Activated naive CD8-positive, alpha-beta T cell treated with anti-CD3 and anti-CD28 coated beads, Interleukin-2, amount 50 U/mL, for 16 hours (primary cell): ENCODE measurements around the gene ABLIM1.

Experiments
- DNase-seq: peaks from one replicate; pipeline ENCODE4 v3.0.0-alpha.2; 2020; ENCODE audit warnings: low read depth, low spot score

ABLIM1 gene

DNA sequence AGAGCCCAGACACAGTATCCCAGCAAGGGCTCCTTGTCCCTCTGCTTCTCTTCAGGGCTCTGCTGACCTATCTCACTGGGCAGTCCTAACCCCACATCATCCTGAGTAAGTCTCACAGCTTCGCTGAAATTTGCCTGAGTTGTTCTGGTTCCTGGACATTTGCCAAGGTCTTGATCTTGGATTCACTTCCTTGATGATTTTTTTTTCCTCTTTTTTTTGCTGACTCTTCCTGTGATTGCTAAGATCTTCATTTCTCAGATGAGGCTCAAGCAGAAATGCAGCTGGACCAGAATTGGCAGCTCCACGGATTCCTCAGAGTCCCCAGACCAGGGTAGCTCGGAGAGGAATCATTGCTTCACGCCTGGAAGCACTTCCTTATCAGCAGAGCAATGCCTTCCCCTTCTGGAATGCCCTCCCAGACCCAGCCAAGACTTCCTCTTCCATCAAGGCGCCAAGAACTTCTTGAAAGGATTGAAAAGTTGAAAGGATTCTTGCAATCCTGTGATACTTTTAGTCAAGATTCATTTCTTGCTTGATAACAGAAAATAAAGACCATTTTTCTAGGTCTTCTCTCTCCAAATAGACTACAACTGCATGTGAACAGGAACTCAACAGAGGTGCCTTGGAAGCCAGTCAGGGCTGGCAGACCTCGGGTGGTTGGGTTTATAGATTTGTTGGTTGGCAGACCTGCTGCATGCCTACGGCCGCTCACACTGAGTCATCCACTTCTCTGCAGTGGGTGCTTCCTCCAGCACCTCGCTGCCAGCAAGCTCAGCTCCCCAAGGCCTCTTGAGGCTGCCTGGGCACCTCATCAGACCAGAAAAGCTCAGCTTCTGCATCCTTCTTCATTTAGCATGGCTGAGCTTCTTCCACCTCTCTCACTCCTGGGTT is 244.9 kb downstream of the ABLIM1 start:
- no peak for DNase-seq

- DNase-seq: no peak
Observed at GRCh38 chr10:114408968-114409444, 249.1 kb downstream of the ABLIM1 start.

DNA sequence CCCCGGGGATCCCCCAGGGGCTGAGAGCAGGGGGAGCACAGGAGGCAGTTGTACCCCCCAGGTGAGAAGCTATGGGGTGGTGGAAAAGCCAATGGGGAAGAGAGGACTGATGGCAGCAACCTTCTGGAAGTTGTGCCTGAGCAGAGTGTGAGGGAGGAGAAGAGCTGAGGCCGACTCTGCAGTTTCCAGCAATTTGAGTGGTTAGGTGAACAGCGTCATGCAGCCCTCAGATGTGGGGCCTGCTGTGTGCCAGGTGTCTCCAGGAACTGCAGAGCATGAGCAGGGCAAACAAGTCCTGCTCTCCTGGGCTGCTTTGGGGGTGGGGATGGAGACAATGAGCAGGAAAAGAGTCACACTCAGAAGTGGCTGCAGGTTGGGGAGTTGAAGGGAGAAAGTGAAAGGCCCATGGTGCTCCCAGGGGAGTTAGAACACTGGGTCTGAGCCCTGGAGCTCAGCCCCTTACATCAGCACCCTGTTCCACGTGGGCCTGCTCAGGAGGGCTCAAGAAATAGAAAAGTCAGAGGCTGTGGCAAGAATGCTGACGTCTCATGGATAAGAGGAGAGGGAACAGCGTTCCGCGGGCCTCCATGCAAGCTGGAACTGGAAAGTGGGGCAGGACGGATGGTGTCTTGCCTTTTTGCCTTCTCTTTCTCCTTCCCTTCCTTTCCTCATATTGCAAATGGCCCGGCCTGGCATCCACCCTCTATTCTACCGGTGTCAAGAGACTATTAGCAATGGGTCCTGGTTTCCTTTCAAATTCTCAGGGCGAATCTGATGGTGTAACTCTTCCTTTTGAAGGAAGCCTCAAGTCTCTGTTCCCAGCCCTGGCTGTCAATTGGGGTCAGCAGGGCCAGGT is 249.7 kb downstream of the ABLIM1 start:
- DNase-seq: no peak

DNA sequence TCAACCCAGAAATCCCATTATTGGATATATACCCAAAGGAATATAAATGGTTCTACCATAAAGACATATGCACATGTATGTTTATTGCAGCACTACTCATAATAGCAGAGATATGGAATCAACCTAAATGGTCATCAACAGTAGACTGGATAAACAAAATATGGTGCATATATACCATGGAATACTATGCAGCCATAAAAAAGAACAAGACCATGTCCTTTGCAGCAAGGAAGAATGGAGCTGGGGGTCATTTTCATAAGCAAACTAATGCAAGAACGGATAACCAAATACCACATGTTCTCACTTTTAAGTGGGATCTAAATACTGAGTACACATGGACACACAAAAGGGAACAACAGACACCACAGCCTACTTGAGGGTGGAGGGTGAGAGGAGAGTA is 251.6 kb downstream of the ABLIM1 start:
- DNase-seq: no peak

- DNase-seq: no peak
Observed at GRCh38 chr10:114405011-114405350, 253.1 kb downstream of the ABLIM1 start.

DNA sequence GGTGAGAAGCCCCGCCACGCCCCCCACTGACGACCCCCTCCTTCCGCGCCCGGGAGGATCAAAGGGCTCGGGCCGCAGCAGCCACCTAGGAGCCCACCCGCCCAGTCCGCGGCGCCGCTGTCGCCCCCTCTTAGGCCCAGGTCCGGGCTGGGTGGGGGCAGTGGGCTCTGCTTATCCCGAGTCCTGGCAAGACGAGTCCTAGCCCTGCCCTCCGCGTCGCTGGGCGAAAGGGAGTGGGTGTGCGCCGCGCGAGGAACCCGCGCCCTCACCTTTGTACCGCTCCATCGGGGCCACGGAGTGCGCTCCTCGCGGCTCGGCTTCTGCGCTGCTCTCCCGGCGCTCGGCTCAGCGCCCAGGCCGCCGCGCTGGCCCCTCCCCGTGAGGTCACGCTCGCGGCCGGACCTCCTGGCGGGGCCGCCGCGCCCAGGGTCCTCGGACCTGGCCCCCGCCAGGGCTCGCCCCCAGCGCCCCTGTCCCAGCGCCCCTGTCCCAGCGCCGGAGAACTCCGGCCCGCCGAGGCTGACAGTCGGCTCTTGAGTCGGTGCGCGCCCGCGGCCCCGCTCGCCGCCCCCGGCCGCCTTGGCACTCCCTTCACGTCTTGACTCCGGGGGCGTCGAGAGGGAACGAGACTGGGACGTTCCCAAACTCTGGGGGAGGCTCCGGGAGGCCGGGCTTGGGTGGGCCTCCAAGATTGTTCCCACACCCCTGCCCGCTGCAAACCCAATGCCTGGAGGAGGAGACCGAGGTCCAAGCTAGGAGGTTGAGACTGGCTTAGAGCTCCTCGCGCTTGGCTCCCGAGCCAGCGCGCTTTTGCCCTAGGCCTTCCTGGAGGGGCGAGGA is 253.7 kb downstream of the ABLIM1 start, which contains the start of gene AFAP1L2:
Gene AFAP1L2 (minus strand): TSS at position 332 of the 840 bp plus-strand sequence. CDS start 47 bp downstream, at position 285.
- no peak for DNase-seq

- no peak for DNase-seq
Observed at GRCh38 chr10:114403541-114404161, 254.4 kb downstream of the ABLIM1 start.

- no peak for DNase-seq
Observed at GRCh38 chr10:114402871-114403540, 255.1 kb downstream of the ABLIM1 start.

DNA sequence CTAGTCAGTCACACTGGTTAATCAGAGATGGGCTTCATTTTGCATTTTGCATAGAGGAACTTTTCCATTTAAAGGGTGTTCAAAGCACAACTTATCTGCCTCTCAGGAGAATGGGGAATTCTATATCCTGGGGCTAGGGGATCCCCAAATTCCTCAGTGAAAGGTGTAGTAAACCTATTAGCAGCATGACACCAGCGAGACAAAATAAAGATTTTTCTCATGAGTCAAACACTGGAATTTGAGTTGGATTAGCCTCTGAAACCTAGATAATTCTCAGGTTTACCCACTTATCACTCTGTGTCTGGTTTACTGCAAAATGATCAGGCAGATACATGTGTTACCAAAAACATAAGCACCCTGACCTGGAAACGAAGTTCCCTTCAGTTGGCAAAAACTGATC is 255.8 kb downstream of the ABLIM1 start:
- no peak for DNase-seq

GRCh38 chr10:114401195-114401791 is 256.8 kb downstream of the ABLIM1 start:
- no peak for DNase-seq

- no peak for DNase-seq
Observed at GRCh38 chr10:114400091-114400490, 258.0 kb downstream of the ABLIM1 start.

- no peak for DNase-seq
Observed at GRCh38 chr10:114399576-114399975, 258.5 kb downstream of the ABLIM1 start.

DNA sequence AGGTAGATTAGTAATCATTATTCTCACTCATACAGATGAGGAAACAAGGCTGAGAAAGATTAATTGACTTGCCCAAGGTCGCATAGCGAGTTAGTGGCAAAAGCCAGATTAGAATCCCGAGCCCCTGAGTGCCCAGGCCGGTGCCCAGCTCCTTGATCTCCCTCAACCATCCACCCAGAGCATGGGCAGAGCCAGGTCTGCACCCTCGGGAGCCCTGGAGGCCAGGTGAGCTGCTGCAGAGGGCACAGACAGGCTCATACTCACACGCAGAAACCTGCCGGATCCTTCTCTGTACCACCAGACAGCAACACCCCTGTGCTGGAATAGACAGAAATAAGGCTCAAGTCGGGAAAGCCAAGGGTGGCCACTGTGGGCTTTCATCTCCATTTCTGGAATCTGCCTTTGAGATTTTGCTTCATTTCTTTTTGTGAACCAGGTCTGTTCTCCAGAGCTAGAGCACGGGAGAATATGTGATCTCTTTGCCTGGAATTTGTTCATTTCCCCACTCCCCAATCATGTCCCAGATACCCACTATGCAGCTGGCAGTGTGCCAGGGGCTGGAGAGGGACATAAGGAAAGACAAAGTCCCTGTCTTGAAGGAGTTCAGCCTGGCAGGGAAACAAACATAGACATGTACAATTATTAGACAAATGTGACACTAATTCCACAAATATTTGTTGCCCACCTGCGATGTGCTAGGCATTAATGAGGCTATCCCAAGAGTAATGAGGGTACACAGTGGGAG is 259.3 kb downstream of the ABLIM1 start:
- no peak for DNase-seq

DNA sequence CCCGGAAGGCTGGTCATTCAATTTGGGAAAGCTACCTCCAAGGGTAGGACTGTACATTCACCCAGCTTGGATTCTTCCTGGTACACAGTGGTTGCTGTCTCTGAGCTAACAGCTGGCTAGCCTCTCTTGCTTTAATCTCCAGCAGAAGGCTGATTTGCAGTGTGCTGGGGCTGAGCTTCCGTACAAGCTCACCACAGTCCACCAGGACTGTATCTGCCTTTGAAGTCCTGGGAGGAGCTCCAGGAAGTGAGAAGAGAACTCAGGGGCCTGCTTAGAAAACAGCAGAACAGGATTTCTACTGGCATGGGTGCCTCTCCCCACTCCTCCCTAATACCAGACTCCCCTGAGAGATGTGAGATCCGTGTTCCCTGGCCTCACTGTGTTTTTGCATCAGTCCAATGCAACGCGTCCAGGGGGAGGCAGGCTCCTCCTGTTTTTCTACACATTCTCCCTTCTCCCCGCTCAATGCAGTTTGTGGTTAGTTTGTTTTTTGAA is 260.4 kb downstream of the ABLIM1 start:
- no peak for DNase-seq

- no peak for DNase-seq
Observed at GRCh38 chr10:114396464-114396863, 261.6 kb downstream of the ABLIM1 start.

GRCh38 chr10:114395366-114396022 is 262.6 kb downstream of the ABLIM1 start:
- DNase-seq: no peak

DNA sequence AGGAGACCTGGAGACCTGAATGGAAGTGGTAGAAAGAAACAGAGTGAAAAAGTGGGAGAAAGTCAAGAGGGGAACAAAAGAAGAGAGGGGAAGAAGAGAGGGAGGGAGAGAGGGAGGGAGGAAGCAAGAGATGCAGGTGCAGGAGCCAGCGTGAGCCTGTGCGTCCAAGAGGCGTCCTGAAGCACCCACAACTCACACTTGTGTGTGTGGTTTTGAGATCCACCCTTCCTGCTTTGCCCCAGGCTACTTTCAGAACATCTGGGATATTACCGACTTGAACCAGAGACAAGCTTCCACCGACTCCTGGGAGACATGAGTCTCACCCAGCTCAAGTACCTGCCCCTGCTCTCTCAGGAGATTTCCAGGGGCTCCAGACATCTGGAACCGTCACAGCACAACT is 263.5 kb downstream of the ABLIM1 start:
- no peak for DNase-seq

DNA sequence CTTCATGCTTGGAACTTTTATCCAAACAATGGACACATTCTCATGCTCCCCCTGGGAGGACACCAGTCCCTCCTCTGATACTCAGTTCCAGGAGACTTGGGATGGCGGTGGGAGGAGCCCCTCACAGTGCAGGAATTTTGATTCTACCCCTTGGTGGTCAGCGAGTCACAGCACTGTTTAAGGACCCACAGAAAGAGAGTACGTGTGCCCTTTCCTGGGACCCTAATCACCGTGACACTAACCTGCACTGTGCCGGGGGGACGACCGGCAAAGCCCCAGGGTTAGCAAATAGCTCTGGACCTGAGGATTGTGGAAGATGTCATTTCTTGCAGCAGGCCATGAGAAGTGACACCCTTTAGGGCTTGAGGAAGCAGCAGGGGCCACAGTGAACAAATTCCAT is 264.2 kb downstream of the ABLIM1 start:
- DNase-seq: no peak

DNA sequence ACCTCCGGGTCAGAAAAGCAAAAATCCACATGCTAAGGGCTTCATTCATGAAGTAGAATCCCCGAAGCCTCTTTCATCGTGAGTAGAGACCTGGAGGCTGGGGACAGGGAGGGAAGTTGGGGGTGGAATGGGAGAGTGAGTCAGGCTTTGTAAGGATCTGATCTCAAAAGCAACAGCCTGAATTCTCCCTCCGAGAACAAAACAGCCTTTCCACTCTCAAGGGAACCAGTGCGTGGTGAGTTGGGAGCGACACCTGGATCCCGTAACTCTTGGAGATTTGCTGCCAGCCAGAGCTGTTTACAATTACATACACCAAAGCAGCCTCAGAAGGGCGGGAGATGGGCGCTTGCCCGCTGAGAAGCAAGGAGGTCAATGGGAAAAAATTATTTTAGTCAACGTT is 264.6 kb downstream of the ABLIM1 start:
- DNase-seq: no peak
